GM12892 (cell line): ENCODE data around the gene GRAP.

Experiments used
- DNase-seq: peaks from one replicate; pipeline ENCODE4 v3.0.0; 2011; ENCODE audit not compliant: insufficient read length
- FAIRE-seq: peaks from 2 replicates; lab custom pipeline; 2011; peaks lifted over from hg19 to GRCh38; lab: Jason Lieb, UNC
- POLR2A ChIP-seq: IDR thresholded peaks from 2 replicates; pipeline ENCODE4 v1.6.1; 2011; ENCODE audit warnings: low read depth, low read length, control low read depth
- POLR2AphosphoS5 ChIP-seq: IDR thresholded peaks from 2 replicates; pipeline ENCODE4 v1.6.1; 2011; ENCODE audit warnings: low read depth, low read length, control low read depth
- TAF1 ChIP-seq: IDR thresholded peaks from 2 replicates; pipeline ENCODE4 v1.6.1; 2011; ENCODE audit warnings: low read depth, mild to moderate bottlenecking, control low read depth, low read length, borderline replicate concordance

Gene GRAP

DNA sequence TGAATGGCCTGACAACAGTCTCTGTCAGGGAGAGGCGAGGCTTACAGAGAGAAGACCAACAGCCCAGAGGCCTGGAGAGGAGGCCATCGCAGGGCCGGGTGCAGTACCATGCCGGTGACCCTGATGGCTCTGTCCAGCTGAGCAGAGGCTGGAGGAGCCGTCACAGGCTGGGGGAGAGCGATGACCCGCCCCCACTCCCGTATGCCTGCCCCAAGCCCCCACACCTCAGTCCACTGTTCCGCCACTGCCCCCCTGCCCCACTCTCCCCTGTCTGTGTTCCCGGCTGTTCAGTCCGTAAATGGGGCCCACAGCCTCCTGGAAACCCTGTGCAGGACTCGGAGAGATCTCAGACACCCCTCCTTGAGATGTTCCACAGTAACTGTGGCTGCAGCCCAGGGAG lies 29.4 kb downstream of the GRAP start:
- TF ChIP-seq TAF1 (no peak), POLR2A (no peak), POLR2AphosphoS5 (no peak)
- FAIRE-seq, result no peak
- DNase-seq, result no peak

- FAIRE-seq, result no peak
- DNase-seq, result no peak
- TF ChIP-seq POLR2A, result no peak
- TF ChIP-seq POLR2AphosphoS5, result no peak
- no peak for TF ChIP-seq TAF1
Observed at GRCh38 chr17:19016881-19017280, 29.9 kb downstream of the GRAP start.

- DNase-seq, result no peak
- TF ChIP-seq POLR2AphosphoS5, result no peak
- no peak for TF ChIP-seq TAF1
- TF ChIP-seq POLR2A, result no peak
- no peak for FAIRE-seq
Observed at GRCh38 chr17:19016297-19016696, 30.5 kb downstream of the GRAP start.

GRCh38 chr17:19015428-19015827 lies 31.3 kb downstream of the GRAP start:
- FAIRE-seq (no peak), DNase-seq (no peak)
- TF ChIP-seq POLR2A, result no peak
- no peak for TF ChIP-seq POLR2AphosphoS5
- TF ChIP-seq TAF1, result no peak

DNA sequence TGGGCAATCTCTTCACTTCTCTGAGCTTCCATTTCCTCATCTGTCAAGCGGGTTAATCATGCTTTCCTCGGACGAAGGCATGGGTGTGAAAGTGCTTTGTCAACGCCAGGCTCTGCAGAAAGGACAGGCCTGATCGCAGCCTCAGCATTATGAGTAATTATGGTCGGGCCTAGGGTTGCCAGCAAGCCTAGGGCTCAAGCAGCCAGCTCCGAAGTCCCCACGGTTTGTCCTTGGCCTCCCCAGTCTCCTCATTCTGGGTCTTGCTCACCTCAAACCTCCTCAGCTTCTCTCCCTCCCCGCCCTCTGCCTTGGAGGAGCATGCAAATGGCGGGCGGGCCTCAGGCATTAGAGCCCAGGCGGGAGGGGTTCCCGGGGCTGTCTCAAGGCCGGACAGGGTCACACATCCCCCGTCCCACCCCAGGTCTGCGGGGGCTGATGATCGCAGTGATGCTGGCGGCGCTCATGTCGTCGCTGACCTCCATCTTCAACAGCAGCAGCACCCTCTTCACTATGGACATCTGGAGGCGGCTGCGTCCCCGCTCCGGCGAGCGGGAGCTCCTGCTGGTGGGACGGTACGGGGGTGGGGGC lies 32.0 kb downstream of the GRAP start:
- TF ChIP-seq TAF1 (no peak), POLR2AphosphoS5 (no peak), POLR2A (no peak)
- FAIRE-seq (no peak), DNase-seq (no peak)

GRCh38 chr17:19013806-19014627 lies 32.7 kb downstream of the GRAP start:
- FAIRE-seq (no peak), DNase-seq (no peak)
- TF ChIP-seq POLR2A, result no peak
- TF ChIP-seq POLR2AphosphoS5, result no peak
- TF ChIP-seq TAF1, result no peak

DNA sequence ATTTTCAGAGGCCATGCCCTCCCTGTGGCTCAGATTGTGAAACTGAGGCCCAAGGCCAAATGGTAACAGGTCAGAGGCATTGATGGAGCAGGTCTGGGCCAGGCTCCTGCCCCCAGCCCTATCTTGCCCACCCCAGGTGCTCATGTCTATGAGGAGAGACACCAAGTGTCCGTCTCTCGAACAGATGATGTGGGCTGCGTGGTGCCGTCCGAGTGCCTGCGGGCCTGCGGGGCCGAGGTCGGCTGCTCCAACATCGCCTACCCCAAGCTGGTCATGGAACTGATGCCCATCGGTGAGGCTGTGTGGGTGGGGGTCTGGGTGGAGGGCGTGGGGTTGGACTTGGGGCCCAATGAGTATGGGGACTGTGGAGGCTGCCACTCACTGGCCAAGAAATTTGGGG lies 33.5 kb downstream of the GRAP start:
- TF ChIP-seq POLR2A (no peak), POLR2AphosphoS5 (no peak), TAF1 (no peak)
- FAIRE-seq, result no peak
- no peak for DNase-seq

DNA sequence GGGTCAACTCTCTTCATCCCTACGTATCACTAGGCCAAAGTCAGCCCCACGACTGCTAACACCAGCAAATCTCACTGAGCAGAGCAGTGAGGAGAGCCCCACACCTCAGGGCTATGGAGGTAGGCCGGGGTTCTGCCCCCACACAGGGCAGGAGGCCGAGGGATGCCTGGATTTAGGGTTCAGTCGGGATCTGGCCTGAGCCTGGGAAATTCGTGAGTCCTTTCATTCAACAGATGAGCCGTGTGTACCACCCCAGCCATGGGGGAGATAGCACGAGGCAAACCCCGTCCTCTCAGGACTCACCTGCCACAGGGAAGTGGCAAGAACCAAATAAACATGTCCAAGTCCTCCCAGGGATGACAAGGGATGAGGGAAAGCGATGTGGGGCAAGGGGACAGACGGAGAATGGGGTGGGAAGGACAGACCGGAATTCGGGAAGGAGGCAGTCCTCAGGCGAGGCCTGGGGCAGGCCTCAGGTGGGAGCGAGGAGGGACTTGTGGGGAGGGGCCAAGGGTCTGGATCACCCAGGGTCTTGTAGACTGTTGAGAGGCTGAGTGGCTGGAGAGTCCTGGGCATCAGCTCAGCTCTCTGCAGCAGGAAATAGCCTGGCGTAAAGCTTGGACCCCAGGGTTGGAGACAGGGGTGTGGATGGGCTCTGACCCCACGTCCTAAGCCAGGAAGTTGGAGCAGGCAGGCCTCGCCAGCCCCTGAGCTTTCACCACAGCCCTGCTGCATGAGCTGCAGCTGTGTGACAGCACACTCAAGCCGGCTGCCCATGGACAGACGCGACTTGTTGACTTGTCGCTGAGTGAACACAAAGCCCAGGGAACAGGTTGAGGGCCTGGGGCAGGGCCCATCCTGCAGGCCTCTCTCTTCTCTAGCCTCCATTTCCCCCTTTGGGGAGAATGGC lies 34.3 kb downstream of the GRAP start:
- TF ChIP-seq TAF1 (no peak), POLR2A (no peak)
- no peak for FAIRE-seq
- no peak for DNase-seq

DNA sequence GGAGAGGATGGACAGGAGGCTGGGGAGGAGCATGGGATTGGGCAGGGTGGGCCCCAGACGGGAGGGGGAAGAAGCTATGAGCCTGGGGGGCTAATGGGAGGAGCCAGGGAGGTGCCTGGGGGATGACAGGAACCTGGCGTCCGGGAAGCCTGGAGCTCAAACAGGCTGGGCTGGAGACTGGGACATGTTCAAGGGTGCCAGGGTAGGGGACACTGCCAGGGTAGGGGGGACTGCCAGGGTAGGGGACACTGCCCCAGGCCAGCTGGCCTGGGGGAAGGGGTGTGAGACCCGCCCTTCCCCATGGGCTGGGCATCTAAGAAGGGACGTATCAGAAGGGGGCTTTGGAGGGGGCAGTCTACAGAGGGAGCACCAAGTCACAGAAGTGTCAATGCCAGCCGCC lies 35.2 kb downstream of the GRAP start:
- no peak for TF ChIP-seq TAF1
- no peak for TF ChIP-seq POLR2AphosphoS5
- TF ChIP-seq POLR2A, result no peak
- DNase-seq, result no peak
- no peak for FAIRE-seq

DNA sequence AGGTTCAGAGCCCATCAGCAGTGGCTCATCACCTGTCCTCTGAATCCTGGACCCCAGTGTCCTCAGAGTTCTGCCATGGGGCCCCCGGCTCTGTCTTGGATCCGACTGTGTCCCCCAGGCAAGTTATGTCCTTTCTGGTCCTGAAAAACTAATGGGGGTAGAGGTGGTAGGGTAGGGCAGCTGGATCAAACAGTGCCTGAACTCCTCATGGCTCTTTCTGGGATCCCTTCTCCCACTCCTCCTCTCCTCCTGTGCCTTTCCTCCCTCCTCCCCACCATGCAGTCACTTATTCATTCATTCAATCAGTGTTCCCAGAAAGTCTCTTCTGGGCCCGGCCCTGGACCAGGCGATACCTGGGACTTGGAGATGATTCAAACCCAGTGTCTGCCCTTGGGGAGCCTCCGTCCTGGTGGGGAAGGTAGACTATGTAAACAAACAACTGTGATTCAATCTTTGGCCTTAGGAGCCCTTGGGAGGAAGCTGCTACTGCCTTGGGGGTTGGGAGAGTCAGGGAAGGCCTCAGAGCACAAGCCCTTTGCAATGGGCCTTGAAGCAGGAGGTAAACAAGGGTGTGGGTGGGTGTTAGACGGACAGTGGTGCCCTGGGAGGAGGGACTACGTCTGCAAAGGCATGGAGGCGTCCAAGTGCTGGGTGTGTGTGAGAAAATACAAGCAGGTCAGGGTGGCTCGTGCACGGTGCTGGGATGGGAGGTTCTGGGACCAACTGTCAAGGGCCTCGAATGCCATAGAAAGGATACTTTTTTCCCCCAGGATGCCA lies 35.8 kb downstream of the GRAP start:
- no peak for FAIRE-seq
- no peak for TF ChIP-seq POLR2AphosphoS5
- no peak for TF ChIP-seq POLR2A
- no peak for TF ChIP-seq TAF1
- DNase-seq, result no peak
